OCI-LY1 (cell line): ENCODE results near the gene LENEP.

Experiments
- H2AFZ ChIP-seq: fragments of 200-600 bp; sonication (generic), shearing (Covaris generic); 2 replicates; pipeline ENCODE4 v1.6.0; 2014; ENCODE audit warnings: antibody characterized with exemption, mild to moderate bottlenecking, low read length
- H3F3A ChIP-seq: fragments of 200-600 bp; sonication (generic), shearing (Covaris generic); 2 replicates; pipeline ENCODE4 v1.6.0; 2014; ENCODE audit warnings: mild to moderate bottlenecking, antibody characterized with exemption, low read length, moderate library complexity; ENCODE audit not compliant: insufficient read depth
- H3K27ac ChIP-seq: fragments of 200-600 bp; sonication (generic); 2 replicates; pipeline ENCODE4 v1.5.1; 2014; ENCODE audit warnings: low read length, mixed run types, mild to moderate bottlenecking, low read depth; ENCODE audit not compliant: poor library complexity, severe bottlenecking
- H3K27me3 ChIP-seq: fragments of 200-600 bp; sonication (generic); 2 replicates; pipeline ENCODE4 v1.6.0; 2014; ENCODE audit warnings: antibody characterized with exemption, mild to moderate bottlenecking, low read length, moderate library complexity; ENCODE audit not compliant: insufficient read depth
- H3K36me3 ChIP-seq: fragments of 200-600 bp; sonication (generic); 2 replicates; pipeline ENCODE4 v1.6.1; 2014; ENCODE audit warnings: mild to moderate bottlenecking, antibody characterized with exemption, low read length, moderate library complexity, mixed read lengths; ENCODE audit not compliant: insufficient read depth
- H3K4me1 ChIP-seq: fragments of 200-600 bp; sonication (generic); 2 replicates; pipeline ENCODE4 v1.5.1; 2014; ENCODE audit warnings: mild to moderate bottlenecking, low read length, moderate library complexity; ENCODE audit not compliant: insufficient read depth, severe bottlenecking
- H3K4me2 ChIP-seq: fragments of 200-600 bp; sonication (generic), shearing (Covaris generic); 2 replicates; pipeline ENCODE4 v1.6.1; 2014; ENCODE audit warnings: low read length
- H3K4me3 ChIP-seq: fragments of 200-600 bp; sonication (generic); 2 replicates; pipeline ENCODE4 v1.5.1; 2014; ENCODE audit warnings: low read length, low read depth, mild to moderate bottlenecking, mixed read lengths; ENCODE audit not compliant: poor library complexity, severe bottlenecking
- H3K79me2 ChIP-seq: fragments of 200-600 bp; shearing (Covaris generic); 2 replicates; pipeline ENCODE4 v1.6.1; 2016; ENCODE audit warnings: mixed run types, low read length, mixed read lengths; ENCODE audit not compliant: insufficient read depth
- H3K9ac ChIP-seq: fragments of 200-600 bp; sonication (generic), shearing (Covaris generic); 2 replicates; pipeline ENCODE4 v1.6.1; 2014; ENCODE audit warnings: mild to moderate bottlenecking, low read length, mixed read lengths
- H3K9me2 ChIP-seq: fragments of 200-600 bp; sonication (generic), shearing (Covaris generic); 2 replicates; pipeline ENCODE4 v1.6.1; 2014; ENCODE audit warnings: low read depth, mild to moderate bottlenecking, low read length, mixed read lengths
- H3K9me3 ChIP-seq: fragments of 200-600 bp; shearing (Covaris generic); 2 replicates; pipeline ENCODE4 v1.6.1; 2014; ENCODE audit warnings: low read length, mixed read lengths
- H4K20me1 ChIP-seq: fragments of 200-600 bp; sonication (generic), shearing (Covaris generic); 2 replicates; pipeline ENCODE4 v1.6.0; 2016; ENCODE audit warnings: mild to moderate bottlenecking, low read length; ENCODE audit not compliant: insufficient read depth
- CTCF ChIP-seq: fragments of 200-600 bp; sonication (generic), shearing (Covaris generic); IDR thresholded peaks from 2 replicates; pipeline ENCODE4 v1.5.1; 2017; ENCODE audit warnings: mild to moderate bottlenecking, antibody characterized with exemption, low read length, moderate library complexity, mixed read lengths
- EZH2 ChIP-seq: fragments of 200-600 bp; sonication (generic), shearing (Covaris generic); IDR thresholded peaks from 2 replicates; pipeline ENCODE4 v1.8.0; 2017; ENCODE audit warnings: borderline replicate concordance, mixed run types, mild to moderate bottlenecking, antibody characterized with exemption, low read length, moderate library complexity, mixed read lengths

LENEP gene

GRCh38 chr1:154969860-154970452, 23.4 kb upstream of the LENEP start:
- Histone ChIP-seq H3K79me2 (peaks cover under 1% of the 10 kb centered on the region), H3K4me2 (peak overlapping the region; percentile 71), H3K9me2 (no peaks in the 10 kb centered on the region), H3K9me3 (no peaks in the 10 kb centered on the region), H3K9ac (peak overlapping the region; percentile 53), H2AFZ (no peak overlapping the region), H3K4me1 (peaks cover 33% of the 10 kb centered on the region), H3K27me3 (no peaks in the 10 kb centered on the region), H3K4me3 (peak overlapping the region; percentile 52), H3K36me3 (peaks cover 41% of the 10 kb centered on the region), H4K20me1 (no peaks in the 10 kb centered on the region), H3F3A (no peaks in the 10 kb centered on the region), H3K27ac (peak overlapping the region; percentile 51)
- TF ChIP-seq EZH2 (no peak), CTCF (no peak)

- Histone ChIP-seq H3K79me2 (peaks cover 9% of the 10 kb centered on the region), H3K27ac (peak within 1 kb of the TSS; percentile 69), H4K20me1 (no peaks in the 10 kb centered on the region), H3K27me3 (no peaks in the 10 kb centered on the region), H2AFZ (no peak within 1 kb of the TSS), H3F3A (no peaks in the 10 kb centered on the region), H3K9ac (peak within 1 kb of the TSS; percentile 53), H3K4me1 (peaks cover 35% of the 10 kb centered on the region), H3K4me2 (peak within 1 kb of the TSS; percentile 71), H3K36me3 (peaks cover 33% of the 10 kb centered on the region), H3K9me3 (no peaks in the 10 kb centered on the region), H3K9me2 (no peaks in the 10 kb centered on the region), H3K4me3 (peak within 1 kb of the TSS; percentile 52)
- TF ChIP-seq CTCF (no peak), EZH2 (no peak)
Measured at GRCh38 chr1:154970631-154971340, 22.6 kb upstream of the LENEP start, which contains the start of gene SHC1. SHC1 (minus strand) TSS chr1:154970747; CDS start chr1:154970526, 221 bp downstream.

GRCh38 chr1:154971341-154971998, 21.9 kb upstream of the LENEP start:
- Histone ChIP-seq H3F3A (no peaks in the 10 kb centered on the region), H3K9me3 (no peaks in the 10 kb centered on the region), H3K9me2 (no peaks in the 10 kb centered on the region), H3K4me3 (peak overlapping the region; percentile 52), H3K4me2 (peak overlapping the region; percentile 71), H2AFZ (no peak overlapping the region), H3K9ac (peak overlapping the region; percentile 53; the same call in 1 of the 2 replicates), H3K79me2 (peaks cover 16% of the 10 kb centered on the region), H3K4me1 (peaks cover 42% of the 10 kb centered on the region), H4K20me1 (no peaks in the 10 kb centered on the region), H3K27me3 (no peaks in the 10 kb centered on the region), H3K27ac (peak overlapping the region; percentile 69), H3K36me3 (peaks cover 26% of the 10 kb centered on the region)
- TF ChIP-seq CTCF (no peak), EZH2 (no peak)
